DND-41 (cell line): Measurements from ENCODE around the gene PLEKHA3.

Source experiments
- EZH2 ChIP-seq: IDR thresholded peaks from 3 replicates; pipeline ENCODE4 v1.6.1; 2012; ENCODE audit warnings: borderline replicate concordance, low read depth, mild to moderate bottlenecking, moderate library complexity, low read length, inconsistent platforms; ENCODE audit not compliant: severe bottlenecking
- TF ChIP-seq, protein P1 (sequence below): IDR thresholded peaks from 2 replicates; pipeline ENCODE4 v1.5.1; 2012; ENCODE audit warnings: borderline replicate concordance, low read length, moderate library complexity, mild to moderate bottlenecking; ENCODE audit not compliant: poor library complexity, severe bottlenecking; ENCODE audit errors: extremely low read depth

DNA sequence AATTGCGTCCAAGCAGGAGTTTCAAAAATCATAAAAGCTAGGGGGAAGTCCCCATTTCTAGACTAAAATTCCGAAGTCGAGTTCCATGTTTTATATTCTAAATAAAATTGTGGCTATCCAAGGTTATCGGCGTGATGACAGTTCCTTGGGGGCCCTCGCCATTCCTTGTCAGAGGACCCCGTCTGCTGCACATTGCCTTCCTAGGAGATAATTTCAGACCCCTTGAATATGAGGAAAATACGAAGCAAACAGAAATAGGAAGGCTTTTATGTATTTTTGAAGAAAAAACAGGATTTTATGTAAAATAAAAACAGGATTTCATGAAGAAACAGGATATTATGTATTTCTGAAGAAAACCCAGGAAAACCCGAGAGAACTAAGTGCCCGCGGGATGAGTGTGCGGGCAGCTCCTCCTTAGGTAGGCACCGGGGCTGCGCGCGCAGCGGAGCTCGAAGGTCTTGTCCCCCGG lies 465 bp upstream of the PLEKHA3 start:
- TF ChIP-seq EZH2, result no peak
- TF ChIP-seq, protein P1, sequence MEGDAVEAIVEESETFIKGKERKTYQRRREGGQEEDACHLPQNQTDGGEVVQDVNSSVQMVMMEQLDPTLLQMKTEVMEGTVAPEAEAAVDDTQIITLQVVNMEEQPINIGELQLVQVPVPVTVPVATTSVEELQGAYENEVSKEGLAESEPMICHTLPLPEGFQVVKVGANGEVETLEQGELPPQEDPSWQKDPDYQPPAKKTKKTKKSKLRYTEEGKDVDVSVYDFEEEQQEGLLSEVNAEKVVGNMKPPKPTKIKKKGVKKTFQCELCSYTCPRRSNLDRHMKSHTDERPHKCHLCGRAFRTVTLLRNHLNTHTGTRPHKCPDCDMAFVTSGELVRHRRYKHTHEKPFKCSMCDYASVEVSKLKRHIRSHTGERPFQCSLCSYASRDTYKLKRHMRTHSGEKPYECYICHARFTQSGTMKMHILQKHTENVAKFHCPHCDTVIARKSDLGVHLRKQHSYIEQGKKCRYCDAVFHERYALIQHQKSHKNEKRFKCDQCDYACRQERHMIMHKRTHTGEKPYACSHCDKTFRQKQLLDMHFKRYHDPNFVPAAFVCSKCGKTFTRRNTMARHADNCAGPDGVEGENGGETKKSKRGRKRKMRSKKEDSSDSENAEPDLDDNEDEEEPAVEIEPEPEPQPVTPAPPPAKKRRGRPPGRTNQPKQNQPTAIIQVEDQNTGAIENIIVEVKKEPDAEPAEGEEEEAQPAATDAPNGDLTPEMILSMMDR, result no peak
